SK-N-MC (cell line): Measurements from ENCODE around the gene TELO2.

Experiments used
- EZH2 ChIP-seq: fragments of 200-600 bp; sonication (generic); IDR thresholded peaks from one replicate; pipeline ENCODE4 v1.6.1; 2017; ENCODE audit warnings: antibody characterized with exemption
- POLR2AphosphoS5 ChIP-seq: IDR thresholded peaks from 2 replicates; pipeline ENCODE4 v1.6.1; 2012; ENCODE audit warnings: mild to moderate bottlenecking, low read depth, low read length, borderline replicate concordance

GRCh38 chr16:1454561-1454960, 38.6 kb upstream of the TELO2 start:
- TF ChIP-seq EZH2 (no peak), POLR2AphosphoS5 (no peak)
